Erythroblast (primary cell): Measurements from ENCODE around the gene NDUFAF4.

Source experiments
- GATA1 ChIP-seq: IDR thresholded peaks from 2 replicates; pipeline ENCODE4 v1.6.1; 2011; ENCODE audit warnings: low read depth, mild to moderate bottlenecking, control low read depth, low read length, moderate library complexity
- POLR2A ChIP-seq: IDR thresholded peaks from 2 replicates; pipeline ENCODE4 v1.6.1; 2011; ENCODE audit warnings: mild to moderate bottlenecking, low read length

DNA sequence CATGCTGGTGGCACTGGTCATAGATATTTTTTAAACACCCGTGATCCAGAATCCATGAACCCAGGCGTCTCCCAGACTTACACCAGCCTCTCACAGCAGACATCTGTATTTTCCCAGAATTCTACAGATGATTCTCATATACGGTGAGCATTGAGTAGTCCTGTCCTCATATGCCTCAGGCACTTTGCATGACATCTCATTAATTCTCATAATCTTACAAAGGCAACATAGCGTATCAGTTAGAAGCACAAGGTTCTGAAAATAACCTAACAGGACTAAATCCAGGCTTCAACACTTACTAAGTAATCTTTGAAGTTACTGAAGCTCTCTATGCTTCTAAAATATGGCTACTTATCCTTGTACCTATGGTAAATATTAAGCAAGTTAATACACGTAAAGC lies 8.9 kb downstream of the NDUFAF4 start:
- TF ChIP-seq POLR2A: no peak
- TF ChIP-seq GATA1: no peak
